Measurements from ENCODE around the gene THRB.

THRB gene

DNA sequence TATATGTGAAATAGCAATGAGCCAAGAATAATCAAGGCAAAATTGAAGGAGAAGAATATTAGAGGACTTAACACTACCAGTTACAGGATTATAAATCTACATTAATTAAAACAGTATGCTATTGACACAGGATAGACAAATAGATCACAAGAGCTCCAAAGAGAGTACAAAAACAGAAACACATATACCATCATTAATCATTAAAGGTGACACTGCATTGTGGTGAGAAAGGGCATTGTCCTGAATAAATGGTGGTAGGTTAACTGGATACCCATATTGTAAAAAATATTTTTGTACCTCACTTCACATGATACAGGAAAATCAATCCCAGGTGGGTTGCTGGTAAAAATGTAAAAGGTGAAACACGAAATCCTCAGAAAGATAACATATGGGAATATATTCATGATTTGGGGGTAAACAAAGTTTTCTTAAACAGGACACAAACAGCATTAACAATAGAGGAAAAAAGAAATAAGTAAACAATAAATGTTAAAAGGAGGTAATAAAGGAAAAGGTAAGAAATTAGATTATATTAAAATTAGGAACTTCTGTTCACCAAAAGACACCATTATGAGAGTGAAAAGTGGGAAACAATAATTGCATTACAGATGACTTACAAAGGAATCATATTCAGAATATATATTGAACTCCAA, 145.2 kb downstream of the THRB start:
- Histone ChIP-seq H2AFZ (no peak overlapping the region), H3K36me3 (ENCODE audit: control insufficient read depth, insufficient read depth, low read length) (no peaks in the 10 kb centered on the region), H3K79me2 (no peaks in the 10 kb centered on the region), H3K4me1 (no peaks in the 10 kb centered on the region), H3K9me3 (ENCODE audit: control insufficient read depth, low read length) (no peaks in the 10 kb centered on the region), H3K9ac (no peak overlapping the region), H3K4me2 (ENCODE audit: low read length) (no peak overlapping the region), H3K4me3 (ENCODE audit: low read depth, low read length) (no peak overlapping the region), H3K27ac (no peak overlapping the region), H3K27me3 (ENCODE audit: control insufficient read depth, insufficient read depth, low read length) (no peaks in the 10 kb centered on the region)
- TF ChIP-seq, protein P1, sequence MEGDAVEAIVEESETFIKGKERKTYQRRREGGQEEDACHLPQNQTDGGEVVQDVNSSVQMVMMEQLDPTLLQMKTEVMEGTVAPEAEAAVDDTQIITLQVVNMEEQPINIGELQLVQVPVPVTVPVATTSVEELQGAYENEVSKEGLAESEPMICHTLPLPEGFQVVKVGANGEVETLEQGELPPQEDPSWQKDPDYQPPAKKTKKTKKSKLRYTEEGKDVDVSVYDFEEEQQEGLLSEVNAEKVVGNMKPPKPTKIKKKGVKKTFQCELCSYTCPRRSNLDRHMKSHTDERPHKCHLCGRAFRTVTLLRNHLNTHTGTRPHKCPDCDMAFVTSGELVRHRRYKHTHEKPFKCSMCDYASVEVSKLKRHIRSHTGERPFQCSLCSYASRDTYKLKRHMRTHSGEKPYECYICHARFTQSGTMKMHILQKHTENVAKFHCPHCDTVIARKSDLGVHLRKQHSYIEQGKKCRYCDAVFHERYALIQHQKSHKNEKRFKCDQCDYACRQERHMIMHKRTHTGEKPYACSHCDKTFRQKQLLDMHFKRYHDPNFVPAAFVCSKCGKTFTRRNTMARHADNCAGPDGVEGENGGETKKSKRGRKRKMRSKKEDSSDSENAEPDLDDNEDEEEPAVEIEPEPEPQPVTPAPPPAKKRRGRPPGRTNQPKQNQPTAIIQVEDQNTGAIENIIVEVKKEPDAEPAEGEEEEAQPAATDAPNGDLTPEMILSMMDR (IDR thresholded peaks at IDR 0.05): no peak

DNA sequence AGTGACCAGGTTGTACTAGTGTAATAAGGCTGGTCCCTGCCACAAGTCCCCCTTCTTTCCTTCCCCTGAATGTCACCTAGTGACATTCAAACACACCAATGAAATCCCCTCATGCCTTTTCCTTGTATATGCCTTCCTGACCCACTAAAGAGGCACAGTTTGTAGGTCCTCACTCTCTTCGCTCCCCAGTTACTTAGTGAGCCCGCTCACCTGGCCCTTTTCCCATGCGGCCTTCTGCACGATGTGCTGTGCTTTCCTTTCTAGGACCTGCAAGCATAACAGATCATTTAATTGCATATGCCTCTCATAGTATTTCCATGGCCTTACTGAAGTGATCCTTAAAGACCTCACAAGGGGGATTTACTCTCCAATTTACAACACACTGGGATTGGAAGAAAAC, 146.3 kb downstream of the THRB start:
- no peaks in the 10 kb centered on the region for H3K79me2 ChIP-seq
- no peak overlapping the region for H3K4me2 ChIP-seq (ENCODE audit: low read length)
- TF ChIP-seq, protein P1 (IDR thresholded peaks at IDR 0.05): no peak
- H3K36me3 ChIP-seq (ENCODE audit: control insufficient read depth, insufficient read depth, low read length): no peaks in the 10 kb centered on the region
- H3K9me3 ChIP-seq (ENCODE audit: control insufficient read depth, low read length): no peaks in the 10 kb centered on the region
- H2AFZ ChIP-seq: no peak overlapping the region
- no peak overlapping the region for H3K9ac ChIP-seq
- H3K4me1 ChIP-seq: no peaks in the 10 kb centered on the region
- no peak overlapping the region for H3K4me3 ChIP-seq (ENCODE audit: low read depth, low read length)
- no peak overlapping the region for H3K27ac ChIP-seq
- H3K27me3 ChIP-seq (ENCODE audit: control insufficient read depth, insufficient read depth, low read length): no peaks in the 10 kb centered on the region

DNA sequence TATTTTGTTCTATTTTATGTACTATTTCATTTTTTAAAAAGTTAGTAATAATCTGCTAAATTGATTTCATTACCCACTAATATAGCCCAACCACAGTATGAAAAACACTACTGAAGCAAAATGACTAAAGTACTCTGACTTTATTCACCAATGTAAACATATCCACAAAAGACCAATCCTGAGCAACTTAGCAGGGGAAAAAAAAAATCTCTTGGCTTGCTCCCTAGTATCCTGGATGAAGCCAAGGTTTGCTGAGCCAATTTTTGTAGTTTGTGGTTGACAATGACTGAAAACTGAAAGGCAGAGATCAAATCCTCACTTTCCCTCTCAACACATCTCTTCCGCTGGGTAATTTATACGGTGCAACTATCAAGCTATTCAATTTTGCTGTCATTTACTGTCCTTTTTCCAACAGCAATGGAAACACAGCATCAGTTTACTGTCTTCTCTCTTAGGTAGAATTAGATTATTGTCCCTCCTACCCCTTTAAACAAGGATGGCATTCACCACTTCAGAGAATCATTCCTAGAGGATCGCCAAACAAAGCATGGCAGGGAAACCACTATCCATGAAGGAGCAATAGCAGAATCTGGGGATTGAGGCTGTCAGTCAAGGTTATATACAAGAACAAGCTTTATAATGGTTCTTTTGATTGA, 149.7 kb downstream of the THRB start:
- H3K9me3 ChIP-seq (ENCODE audit: control insufficient read depth, low read length): no peaks in the 10 kb centered on the region
- H3K4me3 ChIP-seq (ENCODE audit: low read depth, low read length): no peak overlapping the region
- no peaks in the 10 kb centered on the region for H3K4me1 ChIP-seq
- H3K36me3 ChIP-seq (ENCODE audit: control insufficient read depth, insufficient read depth, low read length): no peaks in the 10 kb centered on the region
- H3K9ac ChIP-seq: no peak overlapping the region
- H2AFZ ChIP-seq: no peak overlapping the region
- H3K79me2 ChIP-seq: no peaks in the 10 kb centered on the region
- H3K27ac ChIP-seq: no peak overlapping the region
- H3K27me3 ChIP-seq (ENCODE audit: control insufficient read depth, insufficient read depth, low read length): no peaks in the 10 kb centered on the region
- H3K4me2 ChIP-seq (ENCODE audit: low read length): no peak overlapping the region
- TF ChIP-seq, protein P1 (IDR thresholded peaks at IDR 0.05): no peak

DNA sequence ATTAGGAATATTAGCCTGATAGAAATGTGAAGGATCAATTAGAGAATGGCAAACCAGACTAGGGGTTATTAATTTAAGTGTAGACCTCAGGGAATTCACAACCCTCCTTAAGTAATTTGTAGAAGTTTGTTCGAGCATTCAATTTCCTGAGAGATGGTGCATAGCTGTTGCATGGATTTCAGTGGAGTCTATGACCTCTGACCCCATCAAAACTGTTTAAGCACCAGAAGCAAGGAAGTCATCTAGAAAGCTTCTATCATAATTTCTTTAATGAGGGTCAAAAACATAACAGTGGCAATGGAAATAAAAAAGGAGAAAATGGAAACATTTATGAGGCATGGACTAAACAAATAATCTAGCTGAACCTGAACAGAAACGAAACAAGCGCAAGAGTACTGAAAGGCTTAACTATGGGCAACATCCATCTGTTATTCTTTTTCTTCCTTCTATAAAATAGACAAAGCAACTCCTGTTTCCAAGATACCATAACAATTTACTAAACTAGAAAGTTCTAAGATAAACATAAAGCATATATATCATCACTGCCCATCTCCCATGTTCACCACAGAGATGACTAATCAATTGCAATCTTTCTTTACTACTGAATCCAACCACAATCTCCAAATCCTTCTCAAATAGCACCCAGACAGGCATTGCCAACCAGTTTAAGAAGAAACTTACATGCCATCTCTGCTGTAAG, 151.4 kb downstream of the THRB start:
- TF ChIP-seq, protein P1 (IDR thresholded peaks at IDR 0.05): no peak
- no peak overlapping the region for H3K4me3 ChIP-seq (ENCODE audit: low read depth, low read length)
- no peak overlapping the region for H3K27ac ChIP-seq
- H3K36me3 ChIP-seq (ENCODE audit: control insufficient read depth, insufficient read depth, low read length): no peaks in the 10 kb centered on the region
- H3K9me3 ChIP-seq (ENCODE audit: control insufficient read depth, low read length): no peaks in the 10 kb centered on the region
- no peaks in the 10 kb centered on the region for H3K4me1 ChIP-seq
- no peak overlapping the region for H3K9ac ChIP-seq
- no peak overlapping the region for H3K4me2 ChIP-seq (ENCODE audit: low read length)
- H3K79me2 ChIP-seq: no peaks in the 10 kb centered on the region
- H2AFZ ChIP-seq: no peak overlapping the region
- H3K27me3 ChIP-seq (ENCODE audit: control insufficient read depth, insufficient read depth, low read length): no peaks in the 10 kb centered on the region
